ENCODE results near the gene HOXC13. TPM values are rescaled to one million over a fixed set of nuclear protein-coding genes. Genes with fewer than 3 reads are reported as not detected.

Gene HOXC13
- total RNA-seq, 1 experiment from 2014 or later, result not detected

GRCh38 chr12:53948650-53949593 is 10.3 kb downstream of the HOXC13 start:
- Mint-ChIP-seq H3K9me3 (ENCODE audit: low read depth, unreplicated experiment) (no peaks in the 10 kb centered on the region), H3K4me3 (ENCODE audit: low read depth, unreplicated experiment) (no peak overlapping the region), H3K4me1 (ENCODE audit: low read depth, unreplicated experiment) (peaks cover 9% of the 10 kb centered on the region), H3K27ac (ENCODE audit: unreplicated experiment) (no peak overlapping the region), H3K36me3 (ENCODE audit: insufficient read depth, unreplicated experiment) (no peaks in the 10 kb centered on the region), H3K27me3 (ENCODE audit: unreplicated experiment) (peaks cover 100% of the 10 kb centered on the region)
- CTCF ChIA-PET, result no interaction called here
- DNase-seq, result no peak
- TF ChIP-seq CTCF (IDR thresholded peaks at IDR 0.05; ENCODE audit: unreplicated experiment), result no peak
- BruUV-seq (replicated peaks), result no TSS peak
- intact Hi-C loops (cut with micrococcal nuclease; ENCODE audit: unreplicated experiment), result no loop called here

- H3K27me3 Mint-ChIP-seq (ENCODE audit: unreplicated experiment), result peaks cover 100% of the 10 kb centered on the region
- intact Hi-C loops (cut with micrococcal nuclease; ENCODE audit: unreplicated experiment), result no loop called here
- CTCF ChIA-PET, result interaction anchor here (1.0 to 1.2 kb wide), 2 partner anchors 8 to 152 kb away, joined by 3 read pairs; no protein-coding TSS in a partner anchor
- DNase-seq, result no peak
- H3K4me3 Mint-ChIP-seq (ENCODE audit: low read depth, unreplicated experiment), result no peak overlapping the region
- no peak overlapping the region for H3K27ac Mint-ChIP-seq (ENCODE audit: unreplicated experiment)
- H3K36me3 Mint-ChIP-seq (ENCODE audit: insufficient read depth, unreplicated experiment), result no peaks in the 10 kb centered on the region
- no peaks in the 10 kb centered on the region for H3K9me3 Mint-ChIP-seq (ENCODE audit: low read depth, unreplicated experiment)
- TF ChIP-seq CTCF (IDR thresholded peaks at IDR 0.05; ENCODE audit: unreplicated experiment), result no peak
- no TSS peak for BruUV-seq (replicated peaks)
- H3K4me1 Mint-ChIP-seq (ENCODE audit: low read depth, unreplicated experiment), result peaks cover 9% of the 10 kb centered on the region
These were observed 11.2 kb downstream of the HOXC13 start for GRCh38 chr12:53949631-53950436.

GRCh38 chr12:53950437-53950773 is 11.8 kb downstream of the HOXC13 start:
- Mint-ChIP-seq H3K9me3 (ENCODE audit: low read depth, unreplicated experiment) (no peaks in the 10 kb centered on the region), H3K36me3 (ENCODE audit: insufficient read depth, unreplicated experiment) (no peaks in the 10 kb centered on the region), H3K4me3 (ENCODE audit: low read depth, unreplicated experiment) (no peak overlapping the region), H3K4me1 (ENCODE audit: low read depth, unreplicated experiment) (peaks cover 9% of the 10 kb centered on the region), H3K27ac (ENCODE audit: unreplicated experiment) (no peak overlapping the region), H3K27me3 (ENCODE audit: unreplicated experiment) (peaks cover 100% of the 10 kb centered on the region)
- TF ChIP-seq CTCF (IDR thresholded peaks at IDR 0.05; ENCODE audit: unreplicated experiment), result no peak
- DNase-seq, result no peak
- CTCF ChIA-PET, result interaction anchor here (1.0 to 1.2 kb wide), 2 partner anchors 8 to 152 kb away, joined by 3 read pairs; no protein-coding TSS in a partner anchor
- intact Hi-C loops (cut with micrococcal nuclease; ENCODE audit: unreplicated experiment), result no loop called here
- BruUV-seq (replicated peaks), result no TSS peak

- H3K27me3 Mint-ChIP-seq (ENCODE audit: unreplicated experiment), result peaks cover 100% of the 10 kb centered on the region
- H3K36me3 Mint-ChIP-seq (ENCODE audit: insufficient read depth, unreplicated experiment), result no peaks in the 10 kb centered on the region
- no peak for TF ChIP-seq CTCF (IDR thresholded peaks at IDR 0.05; ENCODE audit: unreplicated experiment)
- no TSS peak for BruUV-seq (replicated peaks)
- H3K9me3 Mint-ChIP-seq (ENCODE audit: low read depth, unreplicated experiment), result no peaks in the 10 kb centered on the region
- no peak for DNase-seq
- no peak overlapping the region for H3K4me3 Mint-ChIP-seq (ENCODE audit: low read depth, unreplicated experiment)
- CTCF ChIA-PET, result interaction anchor here (0.6 to 1.2 kb wide), 3 partner anchors 7 to 153 kb away, joined by 3 to 5 read pairs (median 3); no protein-coding TSS in a partner anchor
- intact Hi-C loops (cut with micrococcal nuclease; ENCODE audit: unreplicated experiment), result no loop called here
- H3K27ac Mint-ChIP-seq (ENCODE audit: unreplicated experiment), result no peak overlapping the region
- H3K4me1 Mint-ChIP-seq (ENCODE audit: low read depth, unreplicated experiment), result peaks cover 9% of the 10 kb centered on the region
These were observed 12.4 kb downstream of the HOXC13 start for GRCh38 chr12:53950789-53951576.

All from Calu3 (cell line).